Glutamatergic neuron (in vitro differentiated cells): ENCODE results near the gene KATNA1. TPM values are rescaled to one million over a fixed set of nuclear protein-coding genes. Genes with fewer than 3 reads are reported as not detected.
"Not testable (repeated sequence)": the region's sequence is repeated elsewhere in the genome, so short reads cannot be mapped to it uniquely, and the experiment has no call there.

Experiments used
- DNase-seq: peaks from one replicate; pipeline ENCODE4 v3.0.0; 2022
- H3K27ac Mint-ChIP-seq: one replicate; pipeline ENCODE4 v1.8.0; 2020; ENCODE audit warnings: mild to moderate bottlenecking, mixed read lengths, inconsistent platforms; ENCODE audit not compliant: unreplicated experiment
- H3K27me3 Mint-ChIP-seq: one replicate; pipeline ENCODE4 v1.8.0; 2020; ENCODE audit warnings: mild to moderate bottlenecking, moderate library complexity, mixed read lengths, inconsistent platforms; ENCODE audit not compliant: unreplicated experiment
- H3K36me3 Mint-ChIP-seq: one replicate; pipeline ENCODE4 v1.8.0; 2020; ENCODE audit warnings: mild to moderate bottlenecking, mixed read lengths, inconsistent platforms; ENCODE audit not compliant: unreplicated experiment
- H3K4me1 Mint-ChIP-seq: one replicate; pipeline ENCODE4 v1.8.0; 2020; ENCODE audit warnings: mild to moderate bottlenecking, low read depth, mixed read lengths, inconsistent platforms; ENCODE audit not compliant: unreplicated experiment
- H3K4me3 Mint-ChIP-seq: one replicate; pipeline ENCODE4 v1.8.0; 2020; ENCODE audit warnings: mild to moderate bottlenecking, mixed read lengths, inconsistent platforms; ENCODE audit not compliant: unreplicated experiment
- H3K9me3 Mint-ChIP-seq: one replicate; pipeline ENCODE4 v1.8.0; 2020; ENCODE audit warnings: mild to moderate bottlenecking, moderate library complexity, mixed read lengths, inconsistent platforms; ENCODE audit not compliant: unreplicated experiment
- total RNA-seq: library from RNA; stranded (reverse); fragmentation: NEBNext Ultra II Directional; extraction: Animal tissue kit (Norgen Biotek cat#: 25700); gene quantifications from one replicate; pipeline ENCODE4 v1.2.1, GENCODE V29; 2021; ENCODE audit not compliant: unreplicated experiment
- TF ChIP-seq, protein P1 (sequence below): fragments of 200-600 bp; sonication (generic); IDR thresholded peaks from one replicate; pipeline ENCODE4 v1.5.0; 2021; ENCODE audit not compliant: partially characterized antibody, unreplicated experiment

KATNA1 gene
- total RNA-seq, 1 donor from 2014 or later, result 10.9 TPM

DNA sequence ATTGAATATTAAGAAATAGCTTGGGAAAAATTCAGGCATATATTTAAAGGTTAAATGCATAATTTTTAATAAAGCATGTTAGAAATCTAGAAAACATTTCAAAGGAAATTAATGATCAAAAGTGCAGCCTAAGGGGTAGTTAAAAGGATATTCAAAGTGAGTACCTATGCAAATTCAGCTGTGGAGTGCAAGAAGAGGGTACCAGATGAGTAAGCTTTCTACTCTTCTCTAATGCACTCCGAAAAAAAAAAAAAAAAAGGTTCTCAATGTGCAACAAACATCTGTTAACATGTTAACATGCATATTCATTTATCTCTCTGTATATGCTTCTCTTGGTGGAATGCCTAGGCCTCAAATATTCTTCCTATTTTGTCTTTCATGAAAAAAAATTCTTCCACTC, 32.0 kb upstream of the KATNA1 start:
- H3K27me3 Mint-ChIP-seq, result no peaks in the 10 kb centered on the region
- H3K36me3 Mint-ChIP-seq, result no peaks in the 10 kb centered on the region
- peaks cover 23% of the 10 kb centered on the region for H3K4me1 Mint-ChIP-seq
- H3K27ac Mint-ChIP-seq, result peak overlapping the region; percentile 53
- no peak for DNase-seq
- H3K9me3 Mint-ChIP-seq, result no peaks in the 10 kb centered on the region
- TF ChIP-seq, protein P1, sequence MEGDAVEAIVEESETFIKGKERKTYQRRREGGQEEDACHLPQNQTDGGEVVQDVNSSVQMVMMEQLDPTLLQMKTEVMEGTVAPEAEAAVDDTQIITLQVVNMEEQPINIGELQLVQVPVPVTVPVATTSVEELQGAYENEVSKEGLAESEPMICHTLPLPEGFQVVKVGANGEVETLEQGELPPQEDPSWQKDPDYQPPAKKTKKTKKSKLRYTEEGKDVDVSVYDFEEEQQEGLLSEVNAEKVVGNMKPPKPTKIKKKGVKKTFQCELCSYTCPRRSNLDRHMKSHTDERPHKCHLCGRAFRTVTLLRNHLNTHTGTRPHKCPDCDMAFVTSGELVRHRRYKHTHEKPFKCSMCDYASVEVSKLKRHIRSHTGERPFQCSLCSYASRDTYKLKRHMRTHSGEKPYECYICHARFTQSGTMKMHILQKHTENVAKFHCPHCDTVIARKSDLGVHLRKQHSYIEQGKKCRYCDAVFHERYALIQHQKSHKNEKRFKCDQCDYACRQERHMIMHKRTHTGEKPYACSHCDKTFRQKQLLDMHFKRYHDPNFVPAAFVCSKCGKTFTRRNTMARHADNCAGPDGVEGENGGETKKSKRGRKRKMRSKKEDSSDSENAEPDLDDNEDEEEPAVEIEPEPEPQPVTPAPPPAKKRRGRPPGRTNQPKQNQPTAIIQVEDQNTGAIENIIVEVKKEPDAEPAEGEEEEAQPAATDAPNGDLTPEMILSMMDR, result no peak
- H3K4me3 Mint-ChIP-seq, result no peak overlapping the region

DNA sequence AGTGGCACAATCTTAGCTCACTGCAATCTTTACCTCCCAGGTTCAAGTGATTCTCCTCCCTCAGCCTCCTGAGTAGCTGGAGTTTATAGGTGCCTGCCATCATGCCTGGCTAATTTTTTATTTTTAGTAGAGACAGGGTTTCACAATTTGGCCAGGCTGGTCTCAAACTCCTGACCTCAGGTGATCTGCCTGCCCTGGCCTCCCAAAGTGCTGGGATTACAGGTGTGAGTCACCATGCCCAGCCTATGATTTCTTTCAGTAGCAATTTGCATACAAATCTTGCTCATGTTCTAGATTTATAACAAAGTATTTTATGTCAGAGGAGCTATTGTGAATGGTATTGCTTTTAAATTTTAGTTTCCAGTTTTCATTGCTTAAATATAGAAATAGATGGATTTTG, 23.8 kb upstream of the KATNA1 start:
- H3K4me1 Mint-ChIP-seq, DNase-seq, H3K9me3 Mint-ChIP-seq, H3K27me3 Mint-ChIP-seq, H3K36me3 Mint-ChIP-seq, H3K27ac Mint-ChIP-seq, H3K4me3 Mint-ChIP-seq: not testable (repeated sequence)

DNA sequence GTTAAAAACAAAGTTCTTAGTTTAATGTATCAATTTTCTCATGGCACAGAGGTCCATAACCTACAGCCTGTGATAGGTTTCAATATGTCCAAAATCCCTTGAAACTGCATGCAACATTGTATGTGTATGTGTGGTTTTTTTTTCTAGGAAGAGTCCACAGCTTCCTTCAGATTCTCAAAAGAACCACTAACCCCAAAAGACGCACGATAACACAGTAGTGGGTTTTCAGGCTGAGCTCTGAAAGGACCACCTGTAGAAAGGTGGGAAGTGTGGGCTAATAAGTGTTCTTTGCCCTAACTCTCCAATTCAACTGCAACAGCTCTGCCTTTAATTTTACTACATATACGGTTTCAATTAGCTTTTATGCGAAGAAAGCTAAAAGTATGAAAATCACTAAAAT, 11.5 kb upstream of the KATNA1 start:
- Mint-ChIP-seq H3K27me3 (no peaks in the 10 kb centered on the region), H3K4me1 (no peaks in the 10 kb centered on the region), H3K36me3 (no peaks in the 10 kb centered on the region), H3K4me3 (no peak overlapping the region), H3K27ac (no peak overlapping the region), H3K9me3 (peaks cover 2% of the 10 kb centered on the region)
- TF ChIP-seq, protein P1, result no peak
- DNase-seq, result no peak

DNA sequence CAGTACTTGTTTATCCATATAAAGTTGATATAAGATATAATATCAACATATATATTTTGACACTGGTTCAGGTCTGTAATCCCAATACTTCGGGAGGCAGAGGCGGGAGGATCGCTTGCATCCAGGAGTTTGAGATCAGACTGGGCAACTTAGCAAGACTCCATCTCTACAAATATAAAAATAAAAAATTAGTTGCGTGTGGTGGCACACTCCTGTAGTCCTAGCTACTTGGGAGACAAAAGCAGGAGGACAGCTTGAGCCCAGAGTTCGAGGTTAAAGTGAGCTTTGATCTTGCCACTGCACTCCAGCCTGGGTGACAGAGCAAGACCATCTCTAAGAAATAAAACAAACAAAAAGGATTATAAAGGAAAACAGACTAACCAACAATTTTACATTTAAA, 8.9 kb upstream of the KATNA1 start:
- no peaks in the 10 kb centered on the region for H3K27me3 Mint-ChIP-seq
- no peaks in the 10 kb centered on the region for H3K4me1 Mint-ChIP-seq
- H3K27ac Mint-ChIP-seq, result no peak overlapping the region

DNA sequence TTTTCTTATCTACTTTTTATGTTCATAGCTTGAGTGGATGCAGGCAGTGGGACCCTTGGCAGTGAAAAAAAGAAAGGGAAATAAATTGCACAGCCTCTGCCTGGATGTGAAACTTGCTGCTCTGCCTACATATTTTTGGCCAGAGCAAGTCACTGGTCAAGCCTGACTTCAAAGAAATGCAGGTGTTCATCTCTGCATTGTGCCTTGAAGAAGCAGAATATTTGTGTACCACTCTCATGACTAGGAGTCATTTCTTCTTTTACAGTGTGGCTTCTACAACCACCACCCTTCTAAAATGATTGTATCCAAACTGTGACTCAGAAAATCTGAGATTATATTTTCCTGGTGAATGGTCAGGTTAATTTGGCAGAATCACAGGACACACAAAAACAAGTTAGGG, 2.5 kb upstream of the KATNA1 start:
- Mint-ChIP-seq H3K36me3 (no peaks in the 10 kb centered on the region), H3K27me3 (no peaks in the 10 kb centered on the region), H3K27ac (no peak overlapping the region), H3K9me3 (peaks cover 2% of the 10 kb centered on the region), H3K4me1 (no peaks in the 10 kb centered on the region), H3K4me3 (no peak overlapping the region)
- TF ChIP-seq, protein P1, result no peak
- no peak for DNase-seq

More for the DNA sequence above, 8.9 kb upstream of the KATNA1 start:
- H3K36me3 Mint-ChIP-seq, result no peaks in the 10 kb centered on the region
- H3K4me3 Mint-ChIP-seq, result no peak overlapping the region
- peaks cover 2% of the 10 kb centered on the region for H3K9me3 Mint-ChIP-seq
- no peak for DNase-seq
- TF ChIP-seq, protein P1, result no peak

DNA sequence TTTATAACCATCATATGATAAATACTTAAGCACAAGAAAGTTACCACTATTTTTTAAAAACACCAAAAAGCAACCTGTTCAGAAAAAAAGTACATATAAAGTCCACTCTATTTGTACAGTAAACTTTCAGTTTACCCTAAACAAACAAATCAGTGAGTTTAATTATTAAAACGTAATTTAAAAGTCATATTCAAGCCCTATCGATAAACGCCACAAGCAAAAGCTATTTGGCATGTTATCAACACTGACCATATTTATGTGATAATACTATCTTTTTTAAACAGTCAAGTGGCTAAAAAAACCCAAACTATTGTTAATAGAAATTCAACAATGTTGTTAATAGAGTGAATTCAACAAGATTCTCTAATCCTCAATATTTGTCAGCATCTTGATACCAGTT, 1.9 kb downstream of the KATNA1 start:
- Mint-ChIP-seq H3K9me3 (no peaks in the 10 kb centered on the region), H3K27ac (no peak overlapping the region), H3K4me3 (no peak overlapping the region), H3K27me3 (no peaks in the 10 kb centered on the region), H3K4me1 (no peaks in the 10 kb centered on the region), H3K36me3 (no peaks in the 10 kb centered on the region)
- TF ChIP-seq, protein P1, result no peak
- DNase-seq, result no peak
